ENCODE results near the gene TOX2. TPM values are rescaled to one million over a fixed set of nuclear protein-coding genes. Genes with fewer than 3 reads are reported as not detected.

The TOX2 gene
- polyA plus RNA-seq, 3 donors = 0.39 to 0.56 (median 0.47) TPM

DNA sequence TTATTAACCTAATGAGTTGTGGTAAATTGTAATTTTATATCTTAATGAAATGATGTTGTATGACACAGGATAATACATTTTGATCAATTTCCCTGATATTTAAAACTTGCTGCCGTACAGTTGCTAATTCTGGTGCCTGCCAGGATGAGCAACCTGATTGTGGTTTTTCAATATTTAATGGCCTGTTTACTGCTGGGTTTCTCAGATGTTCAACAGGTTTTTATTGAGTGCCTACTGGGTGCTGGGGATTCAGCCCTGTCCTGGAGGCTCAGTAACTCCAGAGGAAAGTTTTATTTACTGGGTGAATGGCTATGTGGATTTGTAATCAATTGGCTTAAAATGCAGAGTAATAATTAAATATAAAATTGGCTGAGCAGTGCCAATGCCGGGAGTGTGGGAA, 8.0 kb downstream of the TOX2 start:
- intact Hi-C loops (cut with micrococcal nuclease) = no loop called here
- Histone ChIP-seq H3K4me1 (ENCODE audit: control insufficient read depth in 1 of 2, insufficient read depth in 2 of 2, low read length in 2 of 2) (no peaks in the 10 kb centered on the region), H3K36me3 (replicated peaks in 1 of 2; ENCODE audit: control insufficient read depth in 1 of 2, insufficient read depth in 2 of 2, low read length in 2 of 2) (no peaks in the 10 kb centered on the region), H3K27me3 (ENCODE audit: control insufficient read depth in 2 of 2, insufficient read depth in 2 of 2, low read length in 2 of 2) (peaks cover 16 to 63% of the 10 kb centered on the region in 2 donors), H3K9me3 (replicated peaks in 1 of 2; ENCODE audit: control insufficient read depth in 1 of 2, insufficient read depth in 1 of 2, low read length in 2 of 2) (no peaks in the 10 kb centered on the region), H3K27ac (ENCODE audit: low read depth in 1 of 2, low read length in 2 of 2) (no peak overlapping the region), H3K9ac (ENCODE audit: insufficient read depth, low read length, poor library complexity, severe bottlenecking) (no peak overlapping the region), H3K4me3 (replicated peaks in 1 of 3; ENCODE audit: low read depth in 2 of 3, low read length in 3 of 3) (no peak overlapping the region), H2AFZ (ENCODE audit: insufficient read depth, low read depth, low read length, poor library complexity, severe bottlenecking) (no peak overlapping the region), H3K4me2 (replicated peaks; ENCODE audit: extremely low read depth, low read length, poor library complexity, severe bottlenecking) (no peak overlapping the region), H3K79me2 (ENCODE audit: insufficient read depth, low read length) (no peaks in the 10 kb centered on the region), H4K20me1 (ENCODE audit: insufficient read depth, low read length) (no peaks in the 10 kb centered on the region)
- DNase-seq = no peak
- Mint-ChIP-seq H3K4me3 (peak overlapping the region in 1 of 2 donors; percentile 40), H3K27ac (no peak overlapping the region), H3K27me3 (ENCODE audit: low read depth in 3 of 3) (peaks cover 61 to 75% (median 62%) of the 10 kb centered on the region in 3 donors), H3K4me1 (peaks cover 15% of the 10 kb centered on the region), H3K9me3 (peaks cover 0 to 6% (median 0%) of the 10 kb centered on the region in 7 donors), H3K36me3 (no peaks in the 10 kb centered on the region)
- no peak for TF ChIP-seq CTCF (IDR thresholded peaks at IDR 0.05)
- WGBS (ENCODE audit: insufficient coverage) = 77% methylated on average over 2 of the region's 2 CpGs

DNA sequence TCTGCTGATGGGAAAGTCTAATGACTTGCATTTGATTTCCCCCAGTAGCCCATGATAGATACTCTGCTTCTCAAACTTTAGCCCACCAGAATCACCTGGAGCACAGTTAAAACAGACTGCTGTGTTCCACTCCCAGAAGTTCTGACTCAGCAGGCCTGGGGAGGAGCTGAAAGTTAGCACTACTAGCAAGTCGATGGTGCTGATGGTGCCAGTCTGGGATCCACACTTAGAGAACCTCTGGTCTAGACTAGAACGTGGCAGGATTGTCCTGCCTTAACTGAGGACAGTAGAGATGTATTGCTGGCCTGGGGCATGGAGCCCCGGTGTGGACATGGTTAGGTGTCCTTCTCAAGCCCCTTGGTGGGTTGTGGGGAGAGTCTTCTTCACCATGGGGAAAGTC, 8.7 kb downstream of the TOX2 start:
- intact Hi-C loops (cut with micrococcal nuclease) = no loop called here
- Mint-ChIP-seq H3K27ac (peak overlapping the region in 1 of 7 donors; percentile 6), H3K27me3 (ENCODE audit: low read depth in 3 of 3) (peaks cover 54 to 68% (median 55%) of the 10 kb centered on the region in 3 donors), H3K36me3 (no peaks in the 10 kb centered on the region), H3K4me1 (peaks cover 17% of the 10 kb centered on the region), H3K9me3 (peaks cover 0 to 6% (median 0%) of the 10 kb centered on the region in 7 donors), H3K4me3 (peak overlapping the region in 1 of 2 donors; percentile 26)
- Histone ChIP-seq H3K4me3 (replicated peaks in 1 of 3; ENCODE audit: low read depth in 2 of 3, low read length in 3 of 3) (no peak overlapping the region), H3K27me3 (ENCODE audit: control insufficient read depth in 2 of 2, insufficient read depth in 2 of 2, low read length in 2 of 2) (peaks cover 9 to 59% of the 10 kb centered on the region in 2 donors), H3K79me2 (ENCODE audit: insufficient read depth, low read length) (no peaks in the 10 kb centered on the region), H3K9ac (ENCODE audit: insufficient read depth, low read length, poor library complexity, severe bottlenecking) (no peak overlapping the region), H3K4me2 (replicated peaks; ENCODE audit: extremely low read depth, low read length, poor library complexity, severe bottlenecking) (no peak overlapping the region), H2AFZ (ENCODE audit: insufficient read depth, low read depth, low read length, poor library complexity, severe bottlenecking) (no peak overlapping the region), H3K4me1 (ENCODE audit: control insufficient read depth in 1 of 2, insufficient read depth in 2 of 2, low read length in 2 of 2) (no peaks in the 10 kb centered on the region), H4K20me1 (ENCODE audit: insufficient read depth, low read length) (no peaks in the 10 kb centered on the region), H3K27ac (ENCODE audit: low read depth in 1 of 2, low read length in 2 of 2) (no peak overlapping the region), H3K9me3 (replicated peaks in 1 of 2; ENCODE audit: control insufficient read depth in 1 of 2, insufficient read depth in 1 of 2, low read length in 2 of 2) (no peaks in the 10 kb centered on the region), H3K36me3 (replicated peaks in 1 of 2; ENCODE audit: control insufficient read depth in 1 of 2, insufficient read depth in 2 of 2, low read length in 2 of 2) (no peaks in the 10 kb centered on the region)
- DNase-seq = no peak
- WGBS (ENCODE audit: insufficient coverage) = 97% methylated on average over 3 of the region's 3 CpGs
- no peak for TF ChIP-seq CTCF (IDR thresholded peaks at IDR 0.05)
